NCI-H2196 (cell line): Measurements from ENCODE around the gene ACSF2.
"Not testable (repeated sequence)": the region's sequence is repeated elsewhere in the genome, so short reads cannot be mapped to it uniquely, and the experiment has no call there.

Experiments used
- DNase-seq: peaks from one replicate; lab custom pipeline; 2025; ENCODE audit not compliant: unreplicated experiment; lab: John Stamatoyannopoulos, UW

The ACSF2 gene

GRCh38 chr17:50425682-50426471 lies at the start of gene ACSF2:
ACSF2 (plus strand) TSS chr17:50426218; CDS start chr17:50426262, 44 bp downstream.
- no peak for DNase-seq

- DNase-seq: no peak
These were observed 46.5 kb upstream of the ACSF2 start for GRCh38 chr17:50379351-50380132.

DNA sequence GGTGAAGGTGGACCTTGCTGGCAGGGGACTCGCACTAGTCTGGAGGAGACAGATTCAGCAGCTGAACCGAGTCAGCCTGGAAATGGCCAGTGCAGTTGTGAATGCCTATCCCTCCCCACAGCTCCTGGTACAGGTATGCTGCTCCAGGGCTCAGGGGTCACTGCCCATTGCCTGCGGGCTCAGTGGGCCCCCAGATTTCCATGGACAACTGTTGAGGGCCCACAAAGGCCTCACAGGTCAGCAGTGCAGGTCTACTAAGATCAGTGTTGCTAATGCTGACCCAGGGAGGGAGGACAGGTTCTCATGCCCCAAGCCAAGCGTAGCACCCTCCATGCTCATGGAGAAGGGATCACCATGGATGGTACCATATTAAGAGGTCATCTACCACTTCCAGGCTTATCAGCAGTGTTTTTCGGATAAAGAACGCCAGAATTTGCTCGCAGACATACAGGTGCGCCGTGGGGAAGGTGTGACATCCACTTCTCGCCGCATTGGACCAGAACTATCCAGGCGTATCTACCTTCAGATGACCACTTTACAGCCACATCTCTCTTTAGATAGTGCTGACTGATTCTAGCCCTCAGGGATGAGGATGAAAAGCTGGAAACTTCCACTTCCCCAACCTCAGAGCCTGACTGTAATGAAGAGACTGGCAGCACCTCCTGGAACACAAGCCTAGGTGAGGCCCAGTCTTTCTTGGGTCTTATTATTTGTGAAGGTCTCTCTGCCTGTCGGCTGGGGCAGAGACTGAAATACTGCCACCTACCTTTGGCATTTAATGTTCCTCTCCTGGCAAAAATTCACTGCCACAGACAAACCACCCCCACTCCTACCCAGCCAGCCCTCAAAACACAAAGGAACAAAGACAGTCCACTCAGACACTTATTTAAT lies 45.4 kb upstream of the ACSF2 start:
- no peak for DNase-seq

GRCh38 chr17:50381260-50381815 lies 44.7 kb upstream of the ACSF2 start:
- no peak for DNase-seq

GRCh38 chr17:50381920-50382319 lies 44.1 kb upstream of the ACSF2 start:
- no peak for DNase-seq

GRCh38 chr17:50382931-50383330 lies 43.1 kb upstream of the ACSF2 start:
- DNase-seq: no peak

DNA sequence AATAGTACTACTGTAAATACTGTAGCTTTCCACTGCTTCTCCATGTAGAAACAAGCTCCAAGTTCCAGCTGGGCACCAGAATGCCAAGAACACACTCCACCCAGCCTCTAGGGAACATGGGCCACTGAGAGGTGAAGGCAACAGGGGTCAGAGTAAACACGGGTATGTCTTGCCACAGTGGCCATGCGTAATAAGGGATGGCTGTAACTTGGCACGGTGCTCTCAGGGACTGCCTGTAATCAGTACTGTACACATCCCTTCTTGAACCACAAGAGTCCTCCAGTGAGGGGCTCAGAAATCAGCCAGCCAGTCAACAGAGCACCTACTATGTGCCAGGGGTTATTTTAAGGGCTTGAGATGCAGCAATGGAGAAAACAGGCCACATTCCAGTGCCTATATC lies 39.5 kb upstream of the ACSF2 start:
- no peak for DNase-seq

DNA sequence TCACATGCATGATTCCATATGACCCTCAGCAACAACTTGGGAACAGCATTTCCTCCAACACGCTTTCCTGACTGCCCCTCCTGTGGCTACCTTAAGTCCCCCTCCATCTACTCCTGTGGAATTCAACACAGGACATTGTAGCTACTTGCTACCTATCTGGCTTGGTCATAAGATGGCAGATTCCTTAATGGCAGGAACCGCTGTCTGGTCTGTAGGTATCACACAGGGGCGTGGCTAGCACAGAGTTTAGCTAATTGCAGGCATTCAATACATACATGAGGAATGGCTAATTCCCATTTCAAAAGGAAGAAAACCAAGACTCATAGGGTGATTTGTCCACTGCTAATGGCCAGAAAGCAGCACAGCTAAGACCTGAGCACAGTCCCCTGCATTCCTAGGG lies 37.3 kb upstream of the ACSF2 start:
- DNase-seq: no peak

GRCh38 chr17:50389534-50389933 lies 36.5 kb upstream of the ACSF2 start:
- no peak for DNase-seq

DNA sequence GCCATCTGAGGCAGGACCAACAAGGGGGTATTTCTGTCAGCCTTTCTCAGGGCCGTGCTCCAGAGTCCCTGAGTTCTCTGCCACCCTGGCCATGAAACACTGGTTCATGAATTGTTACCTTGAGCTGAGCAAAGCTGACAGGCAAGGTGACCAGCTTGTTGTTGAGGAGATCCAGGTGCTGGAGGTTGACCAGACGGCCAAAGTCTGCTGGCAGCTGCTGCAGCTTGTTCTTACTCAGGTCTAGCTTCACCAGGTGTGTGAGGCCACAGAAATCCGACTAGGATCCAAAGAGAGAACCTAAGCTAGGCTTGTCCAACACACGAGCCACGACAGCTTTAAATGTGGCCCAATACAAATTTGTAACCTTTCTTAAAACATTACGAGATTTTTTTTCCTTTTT lies 33.4 kb upstream of the ACSF2 start:
- DNase-seq: no peak

GRCh38 chr17:50393700-50394099 lies 32.3 kb upstream of the ACSF2 start:
- DNase-seq: no peak

DNA sequence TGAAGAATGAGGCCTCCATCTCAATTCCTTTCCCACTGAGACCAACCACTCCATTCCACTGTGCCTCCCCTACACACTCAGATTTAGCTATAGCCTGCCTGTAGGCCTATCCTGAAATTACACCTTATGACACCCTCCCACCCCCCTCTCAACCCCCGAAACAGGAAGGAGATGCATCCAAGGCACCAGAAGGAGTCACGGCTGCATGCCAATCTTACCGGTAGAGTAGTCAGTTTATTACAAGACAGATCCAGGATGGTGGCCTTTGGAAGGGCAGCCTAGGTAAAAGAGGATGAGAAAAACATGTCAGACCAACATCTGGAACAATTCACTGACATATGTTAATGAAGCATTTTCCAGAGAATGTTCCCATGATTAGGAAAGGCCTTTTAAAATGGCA lies 31.3 kb upstream of the ACSF2 start:
- peak; percentile 15 for DNase-seq

DNA sequence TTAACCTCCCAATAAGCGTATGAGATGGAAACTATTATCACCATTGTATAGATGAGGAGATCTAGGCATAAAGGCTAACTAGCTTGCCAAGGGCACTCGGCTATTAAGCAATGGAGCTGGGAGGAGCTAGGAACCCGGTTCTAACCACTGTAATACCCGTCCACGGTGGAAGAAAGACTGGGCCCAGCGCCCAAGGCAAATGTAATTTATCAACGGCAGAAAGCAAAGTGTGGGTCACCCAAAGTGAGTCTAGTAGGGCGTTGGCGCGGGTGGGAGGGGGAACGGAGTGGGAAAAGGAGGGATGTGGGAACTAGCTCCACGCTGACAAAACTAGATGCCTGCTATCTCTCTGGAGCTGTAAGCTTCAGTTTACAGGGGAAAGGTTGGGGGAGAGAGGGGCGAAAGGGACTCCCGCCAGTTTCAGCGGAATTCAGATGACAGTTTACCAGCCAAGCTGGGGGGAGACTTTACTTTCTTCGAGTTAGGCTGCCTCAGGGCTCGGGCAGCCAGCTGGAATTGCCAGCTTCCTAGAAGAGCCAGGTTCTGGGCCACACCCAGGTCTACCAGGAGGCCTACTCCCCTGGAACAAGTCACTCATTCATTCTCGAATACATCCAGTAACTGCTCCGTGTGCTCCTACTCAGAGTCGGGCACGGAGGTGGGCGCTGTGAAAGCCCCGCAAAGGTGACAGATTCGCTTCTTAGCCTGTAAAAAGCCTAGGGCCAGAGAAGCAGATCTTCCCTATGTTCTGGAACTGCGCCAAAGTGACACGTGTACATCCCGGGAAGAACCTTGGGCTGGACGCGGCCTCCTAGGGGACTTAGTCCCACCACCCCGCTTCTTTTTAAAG lies 29.5 kb upstream of the ACSF2 start:
- peak; percentile 56 for DNase-seq

- peak; percentile 78 for DNase-seq
These were observed 28.7 kb upstream of the ACSF2 start, which contains the start of gene LRRC59 for GRCh38 chr17:50397111-50397918. LRRC59 (minus strand) TSS chr17:50397523; CDS start chr17:50397317, 206 bp downstream.

DNA sequence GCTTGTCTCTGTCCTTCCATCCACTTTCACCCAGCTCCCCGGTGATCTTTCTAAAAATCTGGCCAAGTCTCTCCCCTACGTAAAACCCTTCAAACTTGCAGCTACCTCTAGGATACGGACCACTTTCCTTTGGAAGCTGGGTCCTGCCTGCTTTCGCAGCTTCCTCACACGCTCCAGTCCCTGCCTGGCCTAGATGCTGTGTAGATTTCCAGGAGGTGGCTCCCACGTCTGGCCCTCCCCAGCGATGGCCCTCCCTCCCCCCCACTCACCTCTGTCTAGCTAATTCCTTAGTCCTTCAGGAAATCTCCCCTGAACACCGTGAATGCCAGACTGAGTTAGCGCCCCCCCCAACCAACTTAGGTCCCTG lies 28.1 kb upstream of the ACSF2 start:
- no peak for DNase-seq

GRCh38 chr17:50398672-50399071 lies 27.3 kb upstream of the ACSF2 start:
- DNase-seq: not testable (repeated sequence)

DNA sequence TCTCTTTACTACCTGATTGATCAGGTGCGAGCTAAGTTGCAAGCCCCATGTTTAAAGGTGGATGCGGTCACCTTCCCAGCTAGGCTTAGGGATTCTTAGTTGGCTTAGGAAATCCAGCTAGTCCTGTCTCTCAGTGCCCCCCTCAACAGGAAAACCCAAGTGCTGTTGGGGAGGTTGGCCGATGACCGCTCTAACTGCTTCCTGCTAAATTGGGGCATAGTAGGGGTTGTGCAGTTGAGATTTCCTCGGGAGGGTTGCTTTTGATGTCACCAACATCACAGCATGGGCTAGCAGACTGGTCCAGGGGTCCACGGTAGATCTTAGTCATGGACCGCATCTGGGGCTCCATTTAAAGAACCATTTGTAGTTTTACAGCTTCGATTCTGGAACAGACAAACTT lies 26.4 kb upstream of the ACSF2 start:
- not testable (repeated sequence) for DNase-seq

DNA sequence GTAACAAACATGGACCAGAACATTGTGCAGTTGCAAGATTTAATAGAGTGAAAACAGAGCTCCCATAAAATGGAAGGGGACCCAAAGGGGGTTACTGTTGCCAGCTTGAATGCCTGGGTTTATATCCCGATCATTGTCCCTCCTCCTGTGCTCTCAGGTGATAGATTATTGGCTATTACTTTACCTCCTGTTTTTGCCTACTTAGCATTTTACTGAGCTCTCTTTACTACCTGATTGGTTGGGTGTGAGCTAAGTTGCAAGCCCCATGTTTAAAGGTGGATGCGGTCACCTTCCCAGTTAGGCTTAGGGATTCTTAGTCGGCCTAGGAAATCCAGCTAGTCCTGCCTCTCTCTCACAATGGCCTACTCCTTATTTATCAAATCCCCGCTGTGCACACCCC lies 20.7 kb upstream of the ACSF2 start:
- DNase-seq: not testable (repeated sequence)

DNA sequence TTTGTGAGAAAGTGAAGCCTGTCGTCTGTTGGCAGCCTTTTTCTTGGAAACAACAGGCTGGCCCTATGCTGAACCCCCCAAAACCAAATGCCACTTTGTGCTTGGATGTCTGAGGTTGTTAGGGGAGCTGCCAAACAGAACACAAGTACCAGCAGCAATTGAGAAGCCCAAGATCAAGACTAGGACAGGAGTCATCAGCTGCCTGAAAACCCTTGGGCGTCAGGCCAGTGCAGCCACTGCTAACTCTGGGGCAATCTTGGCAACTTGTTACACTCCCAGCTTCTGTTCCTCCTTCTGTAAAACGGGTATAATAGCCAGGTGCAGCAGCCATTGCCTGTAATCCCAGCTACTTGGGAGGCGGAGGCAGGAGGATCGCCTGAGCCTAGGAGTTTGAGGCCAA lies 19.4 kb upstream of the ACSF2 start:
- no peak for DNase-seq
